Right renal cortex interstitium (tissue), 3 donors: ENCODE measurements around the gene RGS11. TPM values are rescaled to one million over a fixed set of nuclear protein-coding genes. Genes with fewer than 3 reads are reported as not detected.
"Not testable (repeated sequence)": the region's sequence is repeated elsewhere in the genome, so short reads cannot be mapped to it uniquely, and the experiment has no call there.

Experiments used
- DNase-seq, 3 donors: peaks; one replicate each; pipeline ENCODE4 v3.0.0-alpha.2; 2013; ENCODE audit warnings: low read depth in 3 of 3, low spot score in 2 of 3
- polyA plus RNA-seq, 3 donors: library from polyadenylated mRNA; unstranded; fragments of 120-200 nt; gene quantifications; one replicate each; pipeline ENCODE4 v1.2.1, GENCODE V29; 2013; ENCODE audit not compliant: insufficient read length in 3 of 3

RGS11 gene
- polyA plus RNA-seq, 3 donors, result 0.44 to 1.1 (median 1.0) TPM

GRCh38 chr16:265002-265529, 10.7 kb downstream of the RGS11 start:
- DNase-seq, result no peak

- DNase-seq, result no peak
Measured at GRCh38 chr16:264440-264951, 11.2 kb downstream of the RGS11 start.

GRCh38 chr16:263944-264343, 11.8 kb downstream of the RGS11 start:
- no peak for DNase-seq

- DNase-seq, result no peak
Measured at GRCh38 chr16:263182-263774, 12.5 kb downstream of the RGS11 start.

GRCh38 chr16:262121-262745, 13.5 kb downstream of the RGS11 start:
- no peak for DNase-seq

- no peak for DNase-seq
Measured at GRCh38 chr16:261031-261691, 14.6 kb downstream of the RGS11 start.

- DNase-seq, result no peak
Measured at GRCh38 chr16:260326-260725, 15.4 kb downstream of the RGS11 start.

GRCh38 chr16:259814-260253, 15.9 kb downstream of the RGS11 start:
- DNase-seq, result no peak

GRCh38 chr16:259226-259625, 16.5 kb downstream of the RGS11 start:
- DNase-seq, result no peak

GRCh38 chr16:258091-258490, 17.7 kb downstream of the RGS11 start:
- not testable (repeated sequence) for DNase-seq

- no peak for DNase-seq
Measured at GRCh38 chr16:255183-255582, 20.6 kb downstream of the RGS11 start.

- no peak for DNase-seq
Measured at GRCh38 chr16:254461-254860, 21.3 kb downstream of the RGS11 start.

GRCh38 chr16:253833-254232, 21.9 kb downstream of the RGS11 start:
- no peak for DNase-seq

- DNase-seq, result no peak
Measured at GRCh38 chr16:252366-253337, 23.1 kb downstream of the RGS11 start.

GRCh38 chr16:249431-249830, 26.3 kb downstream of the RGS11 start:
- DNase-seq, result no peak

GRCh38 chr16:247027-247426, 28.7 kb downstream of the RGS11 start:
- DNase-seq, result no peak

GRCh38 chr16:245105-245504, 30.6 kb downstream of the RGS11 start:
- no peak for DNase-seq

- DNase-seq, result no peak
Measured at GRCh38 chr16:243348-243747, 32.4 kb downstream of the RGS11 start.

- no peak for DNase-seq
Measured at GRCh38 chr16:242281-242680, 33.5 kb downstream of the RGS11 start.

GRCh38 chr16:240559-240958, 35.2 kb downstream of the RGS11 start:
- no peak for DNase-seq

- no peak for DNase-seq
Measured at GRCh38 chr16:239948-240277, 35.8 kb downstream of the RGS11 start.
